ENCODE data around the gene CD53. TPM values are rescaled to one million over a fixed set of nuclear protein-coding genes. Genes with fewer than 3 reads are reported as not detected.

Gene CD53
- polyA plus RNA-seq, 1 donor: 19.2 TPM

GRCh38 chr1:110890474-110891196 is 17.7 kb downstream of the CD53 start:
- WGBS (ENCODE audit: insufficient coverage, low lambda C conversion rate): 82% methylated on average over 2 of the region's 3 CpGs
- H3K4me1 ChIP-seq (ENCODE audit: control insufficient read depth, insufficient read depth, low read length): no peaks in the 10 kb centered on the region

DNA sequence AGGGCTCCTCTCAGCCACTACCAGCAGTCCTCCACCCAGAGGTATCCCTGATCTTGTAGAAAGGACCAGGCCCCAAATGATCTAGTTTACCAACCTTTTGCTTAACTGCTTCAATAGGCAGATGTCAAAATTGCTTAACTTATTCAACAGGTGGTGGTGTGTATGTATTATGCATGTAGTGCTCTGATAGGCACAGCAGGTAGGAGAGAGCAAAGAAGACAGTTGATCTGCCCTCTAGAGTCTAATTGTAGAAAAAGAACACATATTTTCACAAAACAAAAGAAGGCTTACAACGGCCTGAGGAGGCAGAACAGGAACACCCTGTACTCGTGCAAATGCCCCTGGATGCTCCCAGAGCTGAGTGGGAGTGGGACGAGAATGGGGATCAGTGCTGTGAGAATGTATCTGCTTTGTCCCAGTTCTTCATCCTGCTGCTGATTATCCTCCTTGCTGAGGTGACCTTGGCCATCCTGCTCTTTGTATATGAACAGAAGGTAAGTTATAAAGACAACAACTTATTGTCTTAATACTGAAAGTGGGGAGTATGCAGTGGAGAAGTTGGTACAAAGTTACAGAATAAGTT is 21.1 kb downstream of the CD53 start:
- H3K4me3 ChIP-seq (ENCODE audit: low read length): no peak overlapping the region
- no peaks in the 10 kb centered on the region for H3K4me1 ChIP-seq (ENCODE audit: control insufficient read depth, insufficient read depth, low read length)
- H3K27me3 ChIP-seq (ENCODE audit: control insufficient read depth, insufficient read depth, low read length): no peaks in the 10 kb centered on the region
- WGBS (ENCODE audit: insufficient coverage, low lambda C conversion rate): 14% methylated on average over 3 of the region's 3 CpGs
- no peaks in the 10 kb centered on the region for H3K36me3 ChIP-seq (ENCODE audit: control insufficient read depth, insufficient read depth, low read length)
- H3K9me3 ChIP-seq (ENCODE audit: control insufficient read depth, low read depth, low read length): no peaks in the 10 kb centered on the region
- H3K27ac ChIP-seq (ENCODE audit: low read length): no peak overlapping the region
- no peak for DNase-seq

More at GRCh38 chr1:110890474-110891196, 17.7 kb downstream of the CD53 start:
- Histone ChIP-seq H3K9me3 (ENCODE audit: control insufficient read depth, low read depth, low read length) (no peaks in the 10 kb centered on the region), H3K4me3 (ENCODE audit: low read length) (no peak overlapping the region), H3K36me3 (ENCODE audit: control insufficient read depth, insufficient read depth, low read length) (no peaks in the 10 kb centered on the region), H3K27ac (ENCODE audit: low read length) (no peak overlapping the region), H3K27me3 (ENCODE audit: control insufficient read depth, insufficient read depth, low read length) (no peaks in the 10 kb centered on the region)
- no peak for DNase-seq

- H3K27me3 ChIP-seq (ENCODE audit: control insufficient read depth, insufficient read depth, low read length): no peaks in the 10 kb centered on the region
- WGBS (ENCODE audit: insufficient coverage, low lambda C conversion rate): no CpG with 5 or more reads among the region's 2 CpGs
- H3K36me3 ChIP-seq (ENCODE audit: control insufficient read depth, insufficient read depth, low read length): no peaks in the 10 kb centered on the region
- H3K4me3 ChIP-seq (ENCODE audit: low read length): no peak overlapping the region
- H3K9me3 ChIP-seq (ENCODE audit: control insufficient read depth, low read depth, low read length): no peaks in the 10 kb centered on the region
- no peak for DNase-seq
- no peak overlapping the region for H3K27ac ChIP-seq (ENCODE audit: low read length)
- H3K4me1 ChIP-seq (ENCODE audit: control insufficient read depth, insufficient read depth, low read length): no peaks in the 10 kb centered on the region
Observed at GRCh38 chr1:110896090-110896489, 23.1 kb downstream of the CD53 start.

GRCh38 chr1:110897681-110898080 is 24.7 kb downstream of the CD53 start:
- no peaks in the 10 kb centered on the region for H3K9me3 ChIP-seq (ENCODE audit: control insufficient read depth, low read depth, low read length)
- WGBS (ENCODE audit: insufficient coverage, low lambda C conversion rate): no CpG with 5 or more reads among the region's 2 CpGs
- no peaks in the 10 kb centered on the region for H3K36me3 ChIP-seq (ENCODE audit: control insufficient read depth, insufficient read depth, low read length)
- H3K4me3 ChIP-seq (ENCODE audit: low read length): no peak overlapping the region
- H3K4me1 ChIP-seq (ENCODE audit: control insufficient read depth, insufficient read depth, low read length): no peaks in the 10 kb centered on the region
- H3K27me3 ChIP-seq (ENCODE audit: control insufficient read depth, insufficient read depth, low read length): no peaks in the 10 kb centered on the region
- H3K27ac ChIP-seq (ENCODE audit: low read length): no peak overlapping the region
- no peak for DNase-seq

- no CpG with 5 or more reads among the region's 3 CpGs for WGBS (ENCODE audit: insufficient coverage, low lambda C conversion rate)
- H3K27ac ChIP-seq (ENCODE audit: low read length): no peak overlapping the region
- no peaks in the 10 kb centered on the region for H3K36me3 ChIP-seq (ENCODE audit: control insufficient read depth, insufficient read depth, low read length)
- no peaks in the 10 kb centered on the region for H3K27me3 ChIP-seq (ENCODE audit: control insufficient read depth, insufficient read depth, low read length)
- H3K4me1 ChIP-seq (ENCODE audit: control insufficient read depth, insufficient read depth, low read length): no peaks in the 10 kb centered on the region
- H3K9me3 ChIP-seq (ENCODE audit: control insufficient read depth, low read depth, low read length): no peaks in the 10 kb centered on the region
- no peak overlapping the region for H3K4me3 ChIP-seq (ENCODE audit: low read length)
- no peak for DNase-seq
Observed at GRCh38 chr1:110898734-110899457, 25.9 kb downstream of the CD53 start.

DNA sequence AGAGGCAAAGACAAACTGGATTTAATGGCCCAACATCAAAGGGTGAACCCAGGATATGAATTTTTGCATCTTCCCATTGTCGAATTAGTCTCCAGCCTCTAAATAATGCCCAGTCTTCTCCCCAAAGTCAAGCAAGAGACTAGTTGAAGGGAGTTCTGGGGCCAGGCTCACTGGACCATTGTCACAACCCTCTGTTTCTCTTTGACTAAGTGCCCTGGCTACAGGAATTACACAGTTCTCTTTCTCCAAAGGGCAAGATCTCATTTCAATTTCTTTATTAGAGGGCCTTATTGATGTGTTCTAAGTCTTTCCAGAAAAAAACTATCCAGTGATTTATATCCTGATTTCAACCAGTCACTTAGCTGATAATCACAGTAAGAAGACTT is 26.5 kb downstream of the CD53 start:
- DNase-seq: no peak
- Histone ChIP-seq H3K36me3 (ENCODE audit: control insufficient read depth, insufficient read depth, low read length) (no peaks in the 10 kb centered on the region), H3K27ac (ENCODE audit: low read length) (no peak overlapping the region), H3K27me3 (ENCODE audit: control insufficient read depth, insufficient read depth, low read length) (no peaks in the 10 kb centered on the region), H3K9me3 (ENCODE audit: control insufficient read depth, low read depth, low read length) (no peaks in the 10 kb centered on the region), H3K4me3 (ENCODE audit: low read length) (no peak overlapping the region), H3K4me1 (ENCODE audit: control insufficient read depth, insufficient read depth, low read length) (no peaks in the 10 kb centered on the region)
- WGBS (ENCODE audit: insufficient coverage, low lambda C conversion rate): no CpG with 5 or more reads among the region's 1 CpG

DNA sequence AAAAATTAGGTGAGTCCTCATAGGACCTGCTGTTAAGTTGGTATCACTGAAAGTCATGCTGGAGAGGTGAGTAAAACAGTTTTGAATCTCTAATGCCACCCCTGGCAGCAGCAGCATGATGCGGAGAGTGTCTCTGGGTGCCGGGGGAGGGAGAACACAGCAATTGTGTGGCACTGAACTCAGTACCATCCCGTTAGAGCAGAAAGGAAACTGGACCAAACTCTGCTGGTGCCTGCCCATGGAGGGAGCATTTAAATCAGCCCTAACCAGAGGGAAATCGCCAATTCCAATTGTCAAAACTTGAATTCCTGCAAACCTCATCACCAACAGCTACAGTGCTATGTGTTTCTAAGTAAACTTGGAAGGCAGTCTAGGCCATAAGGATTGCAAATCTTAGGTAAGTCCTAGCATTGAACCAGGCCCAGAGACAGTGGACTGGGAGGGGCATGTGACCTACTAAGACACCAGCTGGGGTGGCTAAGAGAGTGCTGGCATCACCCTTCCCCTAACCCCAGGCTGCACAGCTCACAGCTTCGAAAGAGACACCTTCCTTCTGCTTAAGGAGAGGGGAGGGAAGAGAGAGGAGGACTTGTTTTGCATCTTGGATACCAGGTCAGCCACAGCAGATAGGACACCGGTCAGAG is 30.0 kb downstream of the CD53 start:
- H3K9me3 ChIP-seq (ENCODE audit: control insufficient read depth, low read depth, low read length): no peaks in the 10 kb centered on the region
- H3K27ac ChIP-seq (ENCODE audit: low read length): no peak overlapping the region
- WGBS (ENCODE audit: insufficient coverage, low lambda C conversion rate): no CpG with 5 or more reads among the region's 6 CpGs
- H3K27me3 ChIP-seq (ENCODE audit: control insufficient read depth, insufficient read depth, low read length): no peaks in the 10 kb centered on the region
- H3K36me3 ChIP-seq (ENCODE audit: control insufficient read depth, insufficient read depth, low read length): no peaks in the 10 kb centered on the region
- H3K4me3 ChIP-seq (ENCODE audit: low read length): no peak overlapping the region
- H3K4me1 ChIP-seq (ENCODE audit: control insufficient read depth, insufficient read depth, low read length): no peaks in the 10 kb centered on the region
- no peak for DNase-seq

- no peak overlapping the region for H3K4me3 ChIP-seq (ENCODE audit: low read length)
- DNase-seq: no peak
- no CpG with 5 or more reads among the region's 3 CpGs for WGBS (ENCODE audit: insufficient coverage, low lambda C conversion rate)
Observed at GRCh38 chr1:110903853-110904500, 31.0 kb downstream of the CD53 start.

GRCh38 chr1:110912784-110913183 is 39.8 kb downstream of the CD53 start:
- no peak overlapping the region for H3K4me3 ChIP-seq (ENCODE audit: low read length)
- H3K36me3 ChIP-seq (ENCODE audit: control insufficient read depth, insufficient read depth, low read length): no peaks in the 10 kb centered on the region
- H3K4me1 ChIP-seq (ENCODE audit: control insufficient read depth, insufficient read depth, low read length): no peaks in the 10 kb centered on the region
- H3K27me3 ChIP-seq (ENCODE audit: control insufficient read depth, insufficient read depth, low read length): no peaks in the 10 kb centered on the region
- no peak for DNase-seq
- H3K9me3 ChIP-seq (ENCODE audit: control insufficient read depth, low read depth, low read length): no peaks in the 10 kb centered on the region
- H3K27ac ChIP-seq (ENCODE audit: low read length): no peak overlapping the region

More at GRCh38 chr1:110903853-110904500, 31.0 kb downstream of the CD53 start:
- H3K36me3 ChIP-seq (ENCODE audit: control insufficient read depth, insufficient read depth, low read length): no peaks in the 10 kb centered on the region
- no peaks in the 10 kb centered on the region for H3K4me1 ChIP-seq (ENCODE audit: control insufficient read depth, insufficient read depth, low read length)
- H3K27me3 ChIP-seq (ENCODE audit: control insufficient read depth, insufficient read depth, low read length): no peaks in the 10 kb centered on the region
- no peaks in the 10 kb centered on the region for H3K9me3 ChIP-seq (ENCODE audit: control insufficient read depth, low read depth, low read length)
- no peak overlapping the region for H3K27ac ChIP-seq (ENCODE audit: low read length)

GRCh38 chr1:110914676-110915075 is 41.7 kb downstream of the CD53 start:
- WGBS (ENCODE audit: insufficient coverage, low lambda C conversion rate): 100% methylated on average over 1 of the region's 3 CpGs
- no peaks in the 10 kb centered on the region for H3K9me3 ChIP-seq (ENCODE audit: control insufficient read depth, low read depth, low read length)
- H3K4me3 ChIP-seq (ENCODE audit: low read length): no peak overlapping the region
- DNase-seq: no peak
- no peak overlapping the region for H3K27ac ChIP-seq (ENCODE audit: low read length)
- no peaks in the 10 kb centered on the region for H3K4me1 ChIP-seq (ENCODE audit: control insufficient read depth, insufficient read depth, low read length)
- no peaks in the 10 kb centered on the region for H3K27me3 ChIP-seq (ENCODE audit: control insufficient read depth, insufficient read depth, low read length)
- no peaks in the 10 kb centered on the region for H3K36me3 ChIP-seq (ENCODE audit: control insufficient read depth, insufficient read depth, low read length)

Data from large intestine (tissue), 3 donors.